K562 (cell line): ENCODE data around the gene CDC25B. TPM values are rescaled to one million over a fixed set of nuclear protein-coding genes. Genes with fewer than 3 reads are reported as not detected.

ENCODE experiments used
- CCAR2 ChIP-seq: fragments of 200-400 bp; formaldehyde crosslinking; IDR thresholded peaks from 2 replicates; pipeline ENCODE4 v1.6.1; 2017; ENCODE audit warnings: mild to moderate bottlenecking, low read depth, low read length
- CEBPG ChIP-seq, 3 experiments: fragments of 200-800 bp in 1 of 3; sonication (Bioruptor generic) in 1 of 3; sonication (generic) in 1 of 3; formaldehyde crosslinking in 1 of 3; IDR thresholded peaks in 2 of 3; conservative IDR thresholded peaks in 1 of 3; 2 replicates each; pipeline versions ENCODE4 v1.6.1 to v1.8.0; 2016 to 2022; ENCODE audit warnings: missing compliant biosample characterization in 2 of 3, missing genetic modification characterization in 2 of 3, mild to moderate bottlenecking in 1 of 3, missing genetic modification reagents in 1 of 3
- CHCHD3 ChIP-seq: fragments of 250-450 bp; sonication (Bioruptor Pico); IDR thresholded peaks from 2 replicates; pipeline ENCODE4 v2.1.2; 2022; ENCODE audit warnings: mild to moderate bottlenecking
- CHD1 ChIP-seq: fragments of 200-600 bp; sonication (generic); IDR thresholded peaks from one replicate; pipeline ENCODE4 v1.6.1; 2012; ENCODE audit warnings: mild to moderate bottlenecking, moderate library complexity, low read length, inconsistent platforms
- E2F6 ChIP-seq, 2 experiments: IDR thresholded peaks; 2 replicates each; pipeline ENCODE4 v1.6.1; 2011; ENCODE audit warnings: borderline replicate concordance in 1 of 2, control low read depth in 1 of 2, low read depth in 1 of 2, low read length in 1 of 2, mild to moderate bottlenecking in 1 of 2, mixed read lengths in 1 of 2, moderate library complexity in 1 of 2; ENCODE audit not compliant: insufficient read depth in 1 of 2, insufficient read length in 1 of 2, poor library complexity in 1 of 2, severe bottlenecking in 1 of 2; ENCODE audit errors: extremely low read depth in 1 of 2
- EP400 ChIP-seq: fragments of 450-650 bp; IDR thresholded peaks from 2 replicates; pipeline ENCODE4 v1.6.1; 2017; ENCODE audit warnings: antibody characterized with exemption, mild to moderate bottlenecking, moderate library complexity
- GABPB1 ChIP-seq: sonication (generic); formaldehyde crosslinking; IDR thresholded peaks from 2 replicates; pipeline ENCODE4 v1.8.0; 2022; ENCODE audit warnings: mild to moderate bottlenecking, missing genetic modification reagents
- GMEB1 ChIP-seq: fragments of 250-450 bp; sonication (Bioruptor Pico); IDR thresholded peaks from 2 replicates; pipeline ENCODE4 v1.4.0; 2020; ENCODE audit warnings: mild to moderate bottlenecking
- ILF3 ChIP-seq: fragments of 450-650 bp; IDR thresholded peaks from 2 replicates; pipeline ENCODE4 v1.6.1; 2018; ENCODE audit warnings: antibody characterized with exemption, mild to moderate bottlenecking, moderate library complexity, borderline replicate concordance
- KDM1A ChIP-seq, 2 experiments: fragments of 450-650 bp; IDR thresholded peaks; 2 replicates each; pipeline ENCODE4 v1.6.1; 2016; ENCODE audit warnings: mild to moderate bottlenecking in 2 of 2
- L3MBTL2 ChIP-seq: fragments of 450-650 bp; IDR thresholded peaks from 2 replicates; pipeline ENCODE4 v1.6.1; 2016; ENCODE audit warnings: mild to moderate bottlenecking, moderate library complexity
- MCM2 ChIP-seq: fragments of 450-650 bp; IDR thresholded peaks from 2 replicates; pipeline ENCODE4 v1.6.1; 2017; ENCODE audit warnings: low read depth, mild to moderate bottlenecking
- RBM15 ChIP-seq: fragments of 200-400 bp; formaldehyde crosslinking; IDR thresholded peaks from 2 replicates; pipeline ENCODE4 v1.6.1; 2018; ENCODE audit warnings: mild to moderate bottlenecking, low read length, moderate library complexity; ENCODE audit not compliant: insufficient read depth
- SREBF2 ChIP-seq: sonication (generic); formaldehyde crosslinking; IDR thresholded peaks from 2 replicates; pipeline ENCODE4 v1.4.0; 2020; ENCODE audit warnings: mild to moderate bottlenecking, missing genetic modification reagents
- SRSF7 ChIP-seq: fragments of 200-400 bp; formaldehyde crosslinking; optimal IDR thresholded peaks from 2 replicates; pipeline ENCODE3; 2017; ENCODE audit warnings: mild to moderate bottlenecking, low read depth, low read length
- STAT5B ChIP-seq: fragments of 250-450 bp; sonication (Bioruptor Pico); IDR thresholded peaks from 2 replicates; pipeline ENCODE4 v1.8.0; 2021; ENCODE audit warnings: mild to moderate bottlenecking, inconsistent platforms
- ZNF23 ChIP-seq: fragments of 250-450 bp; sonication (Bioruptor Pico); IDR thresholded peaks from 2 replicates; pipeline ENCODE4 v1.4.0; 2020; ENCODE audit warnings: mild to moderate bottlenecking
- ZNF511 ChIP-seq: sonication (generic); formaldehyde crosslinking; IDR thresholded peaks from 2 replicates; pipeline ENCODE4 v1.8.0; 2022; ENCODE audit warnings: mild to moderate bottlenecking, missing genetic modification reagents
- ZNF592 ChIP-seq: fragments of 450-650 bp; IDR thresholded peaks from 2 replicates; pipeline ENCODE4 v1.6.1; 2017; ENCODE audit warnings: antibody characterized with exemption, mild to moderate bottlenecking
- polyA plus RNA-seq, 8 experiments: library from polyadenylated mRNA; depleted of rRNA in 4 of 8; stranded (reverse) in 5 of 8; unstranded in 3 of 8; fragments of >200 nt; fragmentation: Nextera tagmentation in 2 of 8; fragmentation: Illumina TruSeq in 1 of 8; extraction: Ambion mirVana in 2 of 8; extraction: Trizol in 1 of 8; gene quantifications; 2 replicates each; pipeline versions ENCODE4 v1.2.1 to v1.2.3, GENCODE V29; 2011 to 2014; ENCODE audit warnings: inconsistent platforms in 1 of 8, missing spikeins in 1 of 8
- total RNA-seq, 7 experiments: library from RNA; depleted of rRNA in 6 of 7; stranded (reverse); fragments of >200 nt in 6 of 7; fragmentation: Illumina TruSeq in 2 of 7; extraction: Trizol in 2 of 7; gene quantifications; 2 replicates each; pipeline versions ENCODE4 v1.2.1 to v1.2.3, GENCODE V29; 2011 to 2021; ENCODE audit warnings: low replicate concordance in 1 of 7

Gene CDC25B
- total and polyA plus RNA-seq, 9 of the 15 experiments (the other 6 are each of a cell fraction or from before 2014, with no cell fraction given): 2.3 to 35.7 (median 9.5) TPM

- peak; percentile 49 to 75 for TF ChIP-seq E2F6 (IDR thresholded peaks at IDR 0.05; ENCODE audit: borderline replicate concordance in 1 of 2, extremely low read depth in 1 of 2, insufficient read depth in 1 of 2, insufficient read length in 1 of 2, low read depth in 1 of 2, low read length in 1 of 2, poor library complexity in 1 of 2, severe bottlenecking in 1 of 2)
- no peak for TF ChIP-seq GMEB1 (CRISPR knock-in tag)
- TF ChIP-seq ILF3: no peak
- 0 out of 2 replicates have a peak, but pooled peaks have one; percentile 29 for TF ChIP-seq ZNF511 (CRISPR knock-in tag)
- peak; percentile 50; the same call in 1 of the 2 replicates for TF ChIP-seq CEBPG (CRISPR knock-in tag; IDR thresholded peaks at IDR 0.05)
- TF ChIP-seq CEBPG (tag; conservative IDR thresholded peaks at IDR 0.05 in 1 of 2, IDR thresholded peaks at IDR 0.05 in 1 of 2): peak; percentile 91 to 96
- no peak for TF ChIP-seq ZNF23 (CRISPR knock-in tag)
- peak; percentile 63 for TF ChIP-seq ZNF592
- no peak for TF ChIP-seq SREBF2 (CRISPR knock-in tag)
- peak; percentile 84 for TF ChIP-seq L3MBTL2
- peak; percentile 36; the same call in 1 of the 2 replicates for TF ChIP-seq GABPB1 (CRISPR knock-in tag)
- TF ChIP-seq MCM2: no peak
- no peak for TF ChIP-seq RBM15
- TF ChIP-seq EP400: peak; percentile 49; the same call in 1 of the 2 replicates
- TF ChIP-seq CHCHD3 (CRISPR knock-in tag): no peak
- no peak for TF ChIP-seq SRSF7
- no peak for TF ChIP-seq CCAR2
- no peak for TF ChIP-seq STAT5B
- no peak for TF ChIP-seq CHD1
- TF ChIP-seq KDM1A (IDR thresholded peaks at IDR 0.05): 0 out of 4 replicates have a peak, but pooled peaks of 1 of the 2 experiments have one; percentile 5
Measured at GRCh38 chr20:3811467-3812258, 15.6 kb downstream of the CDC25B start (continued).
